HG03039 (cell line): ENCODE data around the gene RBM19.

Experiments
- ATAC-seq: cut with Tn5 transposase; IDR thresholded peaks from one replicate; pipeline ENCODE4 v1.9.1; 2021; ENCODE audit warnings: mild to moderate bottlenecking, moderate library complexity; ENCODE audit not compliant: unreplicated experiment

RBM19 gene

GRCh38 chr12:113934060-113934814 is 31.9 kb downstream of the RBM19 start:
- ATAC-seq, result no peak

GRCh38 chr12:113933201-113933786 is 32.8 kb downstream of the RBM19 start:
- ATAC-seq, result no peak

GRCh38 chr12:113932381-113933196 is 33.5 kb downstream of the RBM19 start:
- ATAC-seq, result no peak

DNA sequence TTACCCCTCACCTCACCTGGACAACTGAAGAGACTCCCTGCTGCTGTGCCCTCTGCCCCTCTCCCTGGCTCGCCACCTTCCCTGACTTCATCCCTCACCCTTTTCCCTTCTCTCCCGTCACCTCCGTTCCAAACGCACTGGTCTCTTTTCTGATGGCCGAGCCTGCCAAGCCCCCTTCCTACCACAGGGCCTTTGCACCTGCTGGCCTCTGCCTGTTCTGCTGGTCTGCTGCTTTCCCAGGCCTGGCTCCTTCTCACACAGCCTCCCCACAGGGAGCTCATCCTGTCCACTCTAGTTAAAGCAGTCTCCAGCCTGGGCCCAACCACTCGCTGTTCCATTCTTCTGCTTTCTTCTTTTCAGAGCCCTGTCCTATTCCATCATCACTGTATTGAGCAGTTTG is 34.6 kb downstream of the RBM19 start:
- ATAC-seq, result no peak

DNA sequence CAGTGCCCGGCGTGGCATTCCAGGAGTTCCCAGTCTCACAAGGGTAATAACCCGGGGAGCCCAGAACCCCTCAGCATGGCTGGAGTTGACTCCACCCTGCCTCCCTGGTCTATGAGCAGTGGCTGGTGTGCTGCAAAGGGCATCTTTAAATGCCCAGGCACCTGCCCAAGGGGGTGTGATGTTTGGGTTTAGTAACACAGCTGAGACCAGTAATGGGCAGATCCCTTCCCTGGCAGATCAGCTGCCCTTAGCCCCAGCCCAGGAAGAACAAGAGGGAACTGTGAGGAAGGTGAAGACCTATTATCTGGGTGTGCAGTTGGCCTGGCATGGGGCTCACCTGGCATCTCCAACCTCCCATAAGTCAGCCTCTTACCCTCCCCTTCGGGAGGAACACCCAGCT is 35.9 kb downstream of the RBM19 start:
- no peak for ATAC-seq

DNA sequence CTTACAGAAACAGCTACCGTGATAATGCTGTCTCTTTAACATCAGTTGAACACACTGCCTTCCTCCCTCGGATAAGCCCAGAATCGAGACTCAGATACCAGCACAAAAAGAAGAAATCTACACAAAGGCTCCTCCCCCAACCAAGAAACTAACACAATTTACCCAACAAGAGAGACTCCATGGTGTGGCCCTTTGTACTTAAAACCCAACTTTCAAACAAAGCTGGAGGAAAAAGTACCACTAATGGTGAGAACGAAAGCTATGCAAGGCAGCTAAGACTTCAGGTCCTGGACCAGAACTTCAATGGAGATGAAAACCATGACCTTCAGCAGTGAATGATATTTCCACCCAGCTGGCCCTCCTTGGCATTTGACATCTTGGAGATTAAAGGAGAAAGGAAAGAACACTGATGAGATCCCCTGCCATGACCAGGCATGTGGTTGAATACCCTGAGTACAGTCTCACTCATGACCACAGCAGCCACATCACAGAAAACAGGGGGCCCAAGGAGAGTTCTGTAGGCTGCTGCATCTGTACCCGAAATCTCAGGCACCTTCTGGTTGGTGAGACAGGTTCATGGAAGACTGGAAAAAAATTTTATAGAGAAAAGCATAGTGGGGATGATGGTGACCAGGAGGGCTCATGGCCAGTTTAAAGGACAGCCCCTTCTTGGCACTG is 36.7 kb downstream of the RBM19 start:
- no peak for ATAC-seq

DNA sequence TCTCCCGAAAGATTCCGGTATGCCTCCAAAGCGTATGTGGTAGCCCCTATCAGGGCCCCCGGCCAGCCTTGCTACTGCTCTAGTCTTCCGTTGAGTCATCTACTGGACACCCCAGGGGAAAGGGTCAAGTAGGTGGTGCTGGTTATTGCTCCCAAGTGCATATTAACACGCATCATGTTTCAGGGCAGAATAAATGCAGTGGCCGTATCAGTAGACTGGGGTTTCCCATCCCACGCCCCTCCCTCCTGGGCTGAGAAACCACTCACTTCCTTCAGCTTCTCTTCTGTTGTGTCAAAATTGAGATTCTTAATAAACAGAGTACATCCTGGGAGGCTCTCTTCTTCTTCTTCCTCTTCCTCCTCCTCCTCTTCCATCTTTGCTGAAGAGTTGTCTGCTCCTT is 39.3 kb downstream of the RBM19 start:
- ATAC-seq, result no peak

- no peak for ATAC-seq
These were observed 41.8 kb downstream of the RBM19 start for GRCh38 chr12:113924341-113924740.

DNA sequence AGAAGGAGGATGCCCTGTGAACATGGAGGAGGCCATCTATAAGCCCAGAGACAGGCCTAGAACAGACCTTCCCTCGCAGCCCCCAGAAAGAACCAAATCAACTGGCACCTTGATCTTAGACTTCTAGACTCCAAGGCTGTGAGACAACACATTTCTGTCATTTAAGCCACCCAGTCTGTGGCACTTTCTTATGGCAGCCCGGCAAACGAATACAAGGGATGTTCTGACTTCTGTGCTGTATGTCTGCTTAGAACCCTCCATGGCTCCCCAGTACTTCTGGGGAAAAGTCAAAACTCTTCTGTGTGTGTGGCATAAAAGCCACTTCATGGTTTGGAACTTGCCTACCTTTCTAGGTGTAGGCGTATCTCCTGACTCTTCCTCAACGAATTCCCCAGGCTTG is 42.9 kb downstream of the RBM19 start:
- no peak for ATAC-seq

GRCh38 chr12:113921430-113921829 is 44.7 kb downstream of the RBM19 start:
- no peak for ATAC-seq

- no peak for ATAC-seq
These were observed 46.3 kb downstream of the RBM19 start for GRCh38 chr12:113919791-113920190.

DNA sequence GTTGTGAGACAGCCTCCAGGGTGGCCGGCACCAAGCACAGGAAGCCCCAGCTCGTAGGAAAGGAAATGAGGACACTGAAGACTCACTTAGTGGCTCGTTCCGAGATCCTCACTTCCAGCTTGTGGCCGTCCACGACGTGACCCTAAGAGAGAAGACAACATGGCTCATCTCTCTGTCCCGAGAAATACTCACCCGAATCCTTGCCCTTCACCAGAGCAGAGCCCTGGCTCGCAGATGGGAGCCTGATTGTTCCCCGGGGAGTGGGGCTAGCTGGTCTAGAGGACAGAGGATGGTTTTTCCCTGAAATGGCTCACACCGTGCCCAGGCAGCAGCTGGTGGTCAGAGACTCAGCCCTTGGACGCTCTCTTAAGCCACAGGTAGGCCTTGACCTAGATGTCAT is 47.8 kb downstream of the RBM19 start:
- no peak for ATAC-seq

- ATAC-seq, result no peak
These were observed 48.7 kb downstream of the RBM19 start for GRCh38 chr12:113917393-113917792.

DNA sequence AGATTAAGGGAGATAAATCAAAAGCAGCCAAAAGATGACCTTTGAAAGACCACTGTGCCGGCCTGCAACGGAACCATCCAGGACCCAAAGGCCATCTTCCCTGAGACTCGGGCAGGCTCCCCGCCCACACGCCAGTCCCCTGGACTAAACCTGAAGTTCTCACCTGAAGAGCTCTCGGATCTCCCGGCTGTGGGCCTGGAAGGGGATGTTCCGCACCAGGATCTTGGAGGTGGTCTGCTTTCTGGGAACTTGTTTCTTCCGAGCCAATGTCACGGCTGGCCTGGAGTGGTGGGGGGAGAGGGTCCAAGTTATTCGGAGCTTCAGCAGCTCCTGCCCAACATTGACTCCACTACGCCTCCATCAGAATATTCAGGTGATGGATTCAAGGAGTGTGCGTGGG is 51.3 kb downstream of the RBM19 start:
- no peak for ATAC-seq

GRCh38 chr12:113914176-113914575 is 51.9 kb downstream of the RBM19 start:
- ATAC-seq, result no peak

DNA sequence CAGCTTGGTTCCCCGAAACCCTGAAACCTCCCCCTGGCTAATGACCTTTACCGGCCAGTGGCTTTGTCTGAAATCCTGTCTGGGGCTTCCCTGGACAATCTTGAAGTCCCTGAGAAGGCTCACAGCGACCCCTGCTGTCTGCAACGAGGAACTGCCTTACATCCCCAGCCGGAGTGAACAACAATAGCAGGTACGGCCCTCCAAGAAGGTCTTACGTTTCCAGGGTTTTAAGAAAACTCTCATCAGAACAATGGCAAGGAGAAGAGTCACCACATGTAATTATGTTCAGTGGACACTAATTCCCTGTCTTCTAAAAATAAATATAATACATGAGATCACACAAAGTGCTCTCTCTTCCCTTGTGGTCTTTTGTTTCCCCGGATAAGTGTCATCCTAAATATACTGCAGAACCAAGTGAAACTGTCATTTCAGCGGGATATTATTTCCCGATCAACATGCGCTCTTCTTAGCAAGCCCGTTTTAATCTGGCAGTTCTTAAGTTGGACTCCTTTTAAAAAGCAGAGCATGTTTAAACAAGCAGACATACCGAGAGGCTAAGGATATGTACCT is 53.3 kb downstream of the RBM19 start:
- ATAC-seq, result no peak

GRCh38 chr12:113911971-113912759 is 54.0 kb downstream of the RBM19 start:
- ATAC-seq, result no peak

- ATAC-seq, result no peak
These were observed 55.3 kb downstream of the RBM19 start for GRCh38 chr12:113910751-113911272.

DNA sequence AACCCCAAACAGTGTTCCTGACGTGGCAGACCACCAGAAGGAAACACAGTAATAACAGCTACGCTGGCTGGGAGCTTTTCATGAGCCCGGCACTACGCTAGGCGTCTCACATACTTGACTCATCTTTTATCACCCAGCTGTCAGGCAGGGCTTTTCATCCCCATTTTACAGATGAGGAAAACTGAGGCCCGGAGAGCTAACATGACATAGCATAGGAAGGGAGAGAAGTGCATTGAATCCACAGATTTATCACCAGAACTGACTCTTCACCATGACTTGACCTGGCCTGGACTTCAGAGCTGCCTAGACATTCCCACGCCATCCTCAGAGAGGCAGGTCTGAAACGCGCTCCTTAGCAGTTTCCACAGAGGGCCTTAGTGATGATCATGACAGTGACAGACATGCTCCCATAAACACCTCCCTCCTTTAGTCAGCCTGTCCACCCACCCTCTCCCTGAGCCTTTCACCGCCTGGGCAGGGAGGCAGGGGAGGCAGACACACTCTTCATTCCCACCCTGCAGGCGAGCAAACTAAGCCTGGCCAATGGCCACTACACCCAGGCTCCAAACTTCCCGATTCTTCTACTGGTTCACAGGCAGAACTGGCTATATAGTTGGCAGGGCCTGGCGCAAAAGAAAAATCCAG is 56.2 kb downstream of the RBM19 start:
- no peak for ATAC-seq
